SJSA1 (cell line): ENCODE results near the gene MTMR3. TPM values are rescaled to one million over a fixed set of nuclear protein-coding genes. Genes with fewer than 3 reads are reported as not detected.

Experiments used
- DNase-seq, 2 experiments: peaks; one replicate each; pipeline ENCODE4 v3.0.0-alpha.2; 2015 to 2020; ENCODE audit warnings: low spot score in 2 of 2, low read depth in 1 of 2
- H3K27ac ChIP-seq: fragments of 250-450 bp; sonication (Bioruptor Pico); 2 replicates; pipeline ENCODE4 v1.5.1; 2020; ENCODE audit warnings: mild to moderate bottlenecking, moderate library complexity
- H3K27me3 ChIP-seq: fragments of 250-450 bp; sonication (Bioruptor Pico); replicated peaks from 2 replicates; pipeline ENCODE4 v1.5.1; 2020; ENCODE audit warnings: mild to moderate bottlenecking, moderate library complexity
- H3K36me3 ChIP-seq: fragments of 250-450 bp; sonication (Bioruptor Pico); 2 replicates; pipeline ENCODE4 v1.5.1; 2020; ENCODE audit warnings: mild to moderate bottlenecking
- H3K4me1 ChIP-seq: fragments of 250-450 bp; sonication (Bioruptor Pico); replicated peaks from 2 replicates; pipeline ENCODE4 v1.6.1; 2021; ENCODE audit warnings: mild to moderate bottlenecking
- H3K4me3 ChIP-seq: fragments of 250-450 bp; sonication (Bioruptor Pico); 2 replicates; pipeline ENCODE4 v1.5.1; 2020; ENCODE audit warnings: mild to moderate bottlenecking
- H3K9me3 ChIP-seq: fragments of 250-450 bp; sonication (Bioruptor Pico); replicated peaks from 2 replicates; pipeline ENCODE4 v1.5.1; 2020; ENCODE audit warnings: mild to moderate bottlenecking
- total RNA-seq: library from RNA; depleted of rRNA; stranded (reverse); fragments of >200 nt; shearing (Covaris generic); gene quantifications from 2 replicates; pipeline ENCODE4 v1.2.3, GENCODE V29; 2014

MTMR3 gene
- total RNA-seq, 1 experiment from 2014 or later = 26.4 TPM

DNA sequence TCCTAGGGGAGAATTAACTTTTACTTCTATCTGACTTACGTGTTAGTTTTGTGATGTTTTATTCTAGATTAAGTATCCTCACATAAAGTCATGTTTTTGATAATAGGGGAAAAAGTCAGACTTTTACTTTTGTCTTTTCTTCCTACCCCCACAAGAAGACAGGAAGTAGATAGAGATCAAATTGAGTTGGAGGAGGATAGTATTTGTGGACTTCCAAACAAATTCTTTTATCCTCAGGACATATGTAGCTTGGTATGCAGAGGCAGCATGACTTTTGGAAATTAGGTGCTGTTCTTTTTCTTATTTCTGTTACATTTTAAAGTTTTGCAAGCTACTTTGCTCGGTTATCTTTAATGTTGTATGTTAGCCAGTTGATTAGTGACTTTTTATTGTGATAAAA lies 61.4 kb downstream of the MTMR3 start:
- no peak for DNase-seq
- H3K27me3 ChIP-seq = no peaks in the 10 kb centered on the region
- peaks cover 44% of the 10 kb centered on the region for H3K4me1 ChIP-seq
- no peaks in the 10 kb centered on the region; the same call in 1 of the 2 replicates for H3K9me3 ChIP-seq
- no peaks in the 10 kb centered on the region for H3K36me3 ChIP-seq
- H3K27ac ChIP-seq = peak overlapping the region; percentile 16; the same call in 1 of the 2 replicates
- no peak overlapping the region for H3K4me3 ChIP-seq

DNA sequence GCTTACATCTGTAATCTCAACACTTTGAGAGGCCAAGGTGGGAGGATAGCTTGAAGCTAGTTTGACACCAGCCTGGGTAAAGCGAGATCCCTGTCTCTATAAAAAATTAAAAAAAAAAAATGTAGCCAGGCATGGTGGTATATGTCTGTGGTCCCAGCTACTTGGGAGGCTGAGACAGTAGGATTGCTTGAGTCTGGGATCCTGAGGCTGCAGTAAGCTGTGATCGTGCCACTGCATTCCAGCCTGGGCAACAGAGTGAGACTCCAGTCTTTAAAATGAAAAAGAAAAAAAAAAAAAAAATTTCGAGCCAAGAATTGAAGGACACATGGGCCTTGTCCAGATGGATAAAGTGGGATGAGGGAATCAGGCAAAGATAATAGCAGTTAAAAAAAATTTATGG lies 62.5 kb downstream of the MTMR3 start:
- no peak overlapping the region for H3K27ac ChIP-seq
- DNase-seq = no peak
- no peaks in the 10 kb centered on the region for H3K27me3 ChIP-seq
- H3K4me1 ChIP-seq = peaks cover 48% of the 10 kb centered on the region
- H3K36me3 ChIP-seq = no peaks in the 10 kb centered on the region
- H3K4me3 ChIP-seq = no peak overlapping the region
- H3K9me3 ChIP-seq = no peaks in the 10 kb centered on the region

GRCh38 chr22:29946220-29946619 lies 63.2 kb downstream of the MTMR3 start:
- Histone ChIP-seq H3K4me1 (peaks cover 48% of the 10 kb centered on the region), H3K36me3 (no peaks in the 10 kb centered on the region), H3K27ac (no peak overlapping the region), H3K9me3 (no peaks in the 10 kb centered on the region), H3K27me3 (no peaks in the 10 kb centered on the region), H3K4me3 (no peak overlapping the region)
- no peak for DNase-seq

GRCh38 chr22:29947410-29948384 lies 64.7 kb downstream of the MTMR3 start:
- no peaks in the 10 kb centered on the region for H3K9me3 ChIP-seq
- H3K36me3 ChIP-seq = no peaks in the 10 kb centered on the region
- no peaks in the 10 kb centered on the region for H3K27me3 ChIP-seq
- H3K4me1 ChIP-seq = peaks cover 48% of the 10 kb centered on the region
- H3K4me3 ChIP-seq = no peak overlapping the region
- DNase-seq = peak in 1 of 2 experiments; percentile 47
- H3K27ac ChIP-seq = peak overlapping the region; percentile 39

- no peaks in the 10 kb centered on the region for H3K27me3 ChIP-seq
- H3K4me1 ChIP-seq = peaks cover 48% of the 10 kb centered on the region
- H3K36me3 ChIP-seq = no peaks in the 10 kb centered on the region
- H3K27ac ChIP-seq = peak overlapping the region; percentile 39
- no peak overlapping the region for H3K4me3 ChIP-seq
- no peaks in the 10 kb centered on the region for H3K9me3 ChIP-seq
- DNase-seq = no peak
Observed at GRCh38 chr22:29948385-29948769, 65.4 kb downstream of the MTMR3 start.

GRCh38 chr22:29949872-29950271 lies 66.9 kb downstream of the MTMR3 start:
- Histone ChIP-seq H3K27ac (no peak overlapping the region), H3K9me3 (no peaks in the 10 kb centered on the region)

GRCh38 chr22:29951791-29952413 lies 68.9 kb downstream of the MTMR3 start:
- DNase-seq = no peak
- no peaks in the 10 kb centered on the region for H3K36me3 ChIP-seq
- no peak overlapping the region for H3K27ac ChIP-seq
- peaks cover 38% of the 10 kb centered on the region for H3K4me1 ChIP-seq
- no peaks in the 10 kb centered on the region for H3K27me3 ChIP-seq
- no peak overlapping the region for H3K4me3 ChIP-seq
- H3K9me3 ChIP-seq = no peaks in the 10 kb centered on the region

More at GRCh38 chr22:29949872-29950271, 66.9 kb downstream of the MTMR3 start:
- no peak for DNase-seq
- Histone ChIP-seq H3K36me3 (no peaks in the 10 kb centered on the region), H3K4me1 (peaks cover 38% of the 10 kb centered on the region), H3K27me3 (no peaks in the 10 kb centered on the region), H3K4me3 (no peak overlapping the region)

GRCh38 chr22:29954203-29954855 lies 71.4 kb downstream of the MTMR3 start:
- H3K36me3 ChIP-seq = no peaks in the 10 kb centered on the region
- no peak for DNase-seq
- H3K27ac ChIP-seq = no peak overlapping the region
- H3K4me3 ChIP-seq = no peak overlapping the region
- H3K4me1 ChIP-seq = peaks cover 15% of the 10 kb centered on the region
- no peaks in the 10 kb centered on the region for H3K9me3 ChIP-seq
- H3K27me3 ChIP-seq = no peaks in the 10 kb centered on the region

DNA sequence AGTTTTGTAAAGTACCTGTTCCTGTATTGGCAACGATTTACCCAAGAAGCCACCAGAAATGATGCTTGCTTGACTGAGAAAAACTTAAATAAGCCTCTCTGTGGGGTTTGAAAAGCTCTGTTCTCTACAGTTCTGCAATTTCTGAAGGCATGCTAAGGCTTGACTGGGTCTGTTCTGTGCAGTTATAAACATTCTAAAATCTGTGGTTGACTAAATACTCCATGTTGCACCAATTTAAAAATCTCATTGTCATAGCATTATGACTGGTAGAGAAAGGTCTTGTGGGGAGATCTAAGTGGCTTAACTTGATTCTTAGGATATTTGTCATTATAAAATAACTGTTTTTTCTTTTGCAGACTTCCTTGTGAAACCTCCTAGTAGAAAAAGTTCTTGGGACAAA lies 73.7 kb downstream of the MTMR3 start:
- Histone ChIP-seq H3K27ac (no peak overlapping the region), H3K4me3 (no peak overlapping the region), H3K9me3 (no peaks in the 10 kb centered on the region), H3K36me3 (0 out of 2 replicates have a peak, but pooled peaks cover under 1% of the 10 kb centered on the region), H3K27me3 (no peaks in the 10 kb centered on the region), H3K4me1 (peaks cover 11% of the 10 kb centered on the region)
- no peak for DNase-seq

DNA sequence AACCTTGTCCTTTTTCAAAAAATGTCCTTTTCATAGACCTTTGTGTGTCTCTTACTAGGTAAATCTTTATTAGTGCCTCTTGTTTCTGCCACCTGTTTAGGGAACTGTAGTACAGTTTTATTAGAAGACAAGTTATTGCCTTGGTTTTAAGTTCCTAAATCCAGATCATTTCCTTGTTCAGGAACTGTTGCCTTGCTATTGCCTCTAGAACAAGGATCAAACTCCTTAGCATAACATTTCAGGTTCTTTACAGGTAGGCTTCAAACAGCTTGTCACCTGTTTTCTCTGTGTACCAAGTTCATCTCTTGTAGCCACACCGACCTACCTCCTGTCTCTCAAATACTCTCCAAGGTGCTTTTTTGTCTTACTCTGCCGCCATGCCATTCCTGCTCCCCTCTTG lies 75.2 kb downstream of the MTMR3 start:
- no peaks in the 10 kb centered on the region for H3K9me3 ChIP-seq
- H3K36me3 ChIP-seq = 0 out of 2 replicates have a peak, but pooled peaks cover 3% of the 10 kb centered on the region
- H3K27me3 ChIP-seq = no peaks in the 10 kb centered on the region
- no peak overlapping the region for H3K27ac ChIP-seq
- DNase-seq = no peak
- peaks cover 11% of the 10 kb centered on the region for H3K4me1 ChIP-seq
- no peak overlapping the region for H3K4me3 ChIP-seq

DNA sequence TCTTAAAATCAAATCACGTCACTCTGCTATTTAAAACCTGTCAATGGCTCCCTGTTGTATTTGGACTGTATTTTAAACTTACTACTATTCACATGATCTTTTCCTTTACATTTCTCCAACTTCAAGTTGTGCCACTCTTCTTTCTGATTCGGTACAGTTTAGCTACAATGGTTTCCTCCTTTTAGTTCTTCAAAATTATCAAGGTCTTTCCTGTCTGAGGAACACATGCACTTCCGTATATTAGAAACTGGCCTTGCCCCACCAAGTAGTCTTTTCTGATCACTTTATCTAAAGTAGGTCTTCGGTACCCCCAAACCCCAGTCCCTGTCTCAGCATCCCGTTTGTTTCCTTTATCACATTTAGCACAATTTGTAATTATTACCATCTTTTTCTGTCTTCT lies 81.8 kb downstream of the MTMR3 start:
- H3K4me3 ChIP-seq = no peak overlapping the region
- H3K27me3 ChIP-seq = no peaks in the 10 kb centered on the region
- DNase-seq = no peak
- H3K27ac ChIP-seq = no peak overlapping the region
- 0 out of 2 replicates have a peak, but pooled peaks cover 3% of the 10 kb centered on the region for H3K36me3 ChIP-seq
- no peaks in the 10 kb centered on the region for H3K9me3 ChIP-seq
- H3K4me1 ChIP-seq = no peaks in the 10 kb centered on the region

DNA sequence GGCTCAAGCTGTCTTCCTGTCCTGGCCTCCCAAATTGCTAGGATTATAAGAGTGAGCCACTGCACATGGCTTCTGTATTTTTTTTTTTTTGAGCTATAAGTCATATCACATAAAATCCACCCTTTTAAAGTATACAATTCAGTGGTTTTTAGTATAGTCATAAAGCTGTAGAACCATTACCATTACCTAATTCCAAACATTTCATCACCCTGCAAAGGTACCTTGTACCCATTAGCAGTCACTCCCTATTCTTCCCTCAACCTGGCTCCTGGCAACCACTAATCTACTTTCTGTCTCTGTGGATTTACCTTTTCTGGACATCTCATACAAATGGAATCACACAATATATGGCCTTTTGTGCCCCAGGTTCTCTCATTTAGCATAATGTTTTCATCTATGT lies 84.5 kb downstream of the MTMR3 start:
- H3K4me1 ChIP-seq = no peaks in the 10 kb centered on the region
- H3K27ac ChIP-seq = no peak overlapping the region
- no peak for DNase-seq

DNA sequence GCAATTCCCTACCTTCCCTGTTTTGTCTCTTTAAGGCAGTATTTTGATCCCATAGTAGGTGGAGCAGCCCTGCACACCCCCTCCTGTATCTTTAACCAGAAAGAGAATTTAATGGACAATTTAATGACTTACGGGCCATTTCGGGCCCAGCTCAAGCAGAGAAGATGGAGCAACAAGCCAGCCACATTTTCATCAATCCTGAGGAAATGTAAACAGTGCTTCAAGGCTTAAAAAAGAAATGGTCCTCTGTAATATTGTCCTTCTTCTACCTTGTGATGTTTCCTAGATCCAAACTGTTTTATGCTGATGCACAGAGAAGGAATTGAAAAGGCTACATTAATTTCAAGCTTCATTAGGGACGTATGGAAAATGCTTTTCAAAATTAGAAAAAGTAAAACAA lies 88.6 kb downstream of the MTMR3 start:
- Histone ChIP-seq H3K4me1 (peaks cover 12% of the 10 kb centered on the region), H3K27me3 (no peaks in the 10 kb centered on the region), H3K4me3 (no peak overlapping the region), H3K27ac (no peak overlapping the region), H3K9me3 (no peaks in the 10 kb centered on the region), H3K36me3 (0 out of 2 replicates have a peak, but pooled peaks cover 6% of the 10 kb centered on the region)
- no peak for DNase-seq

More for the DNA sequence above, 84.5 kb downstream of the MTMR3 start:
- H3K9me3 ChIP-seq = no peaks in the 10 kb centered on the region
- H3K27me3 ChIP-seq = no peaks in the 10 kb centered on the region
- no peak overlapping the region for H3K4me3 ChIP-seq
- no peaks in the 10 kb centered on the region for H3K36me3 ChIP-seq
